GM19468 (cell line): ENCODE data around the gene TMPRSS3.

Source experiments
- ATAC-seq: cut with Tn5 transposase; IDR thresholded peaks from one replicate; pipeline ENCODE4 v1.9.1; 2021; ENCODE audit warnings: mild to moderate bottlenecking, moderate library complexity, moderate number of reproducible peaks; ENCODE audit not compliant: unreplicated experiment; ENCODE audit errors: extremely low read depth

Gene TMPRSS3

DNA sequence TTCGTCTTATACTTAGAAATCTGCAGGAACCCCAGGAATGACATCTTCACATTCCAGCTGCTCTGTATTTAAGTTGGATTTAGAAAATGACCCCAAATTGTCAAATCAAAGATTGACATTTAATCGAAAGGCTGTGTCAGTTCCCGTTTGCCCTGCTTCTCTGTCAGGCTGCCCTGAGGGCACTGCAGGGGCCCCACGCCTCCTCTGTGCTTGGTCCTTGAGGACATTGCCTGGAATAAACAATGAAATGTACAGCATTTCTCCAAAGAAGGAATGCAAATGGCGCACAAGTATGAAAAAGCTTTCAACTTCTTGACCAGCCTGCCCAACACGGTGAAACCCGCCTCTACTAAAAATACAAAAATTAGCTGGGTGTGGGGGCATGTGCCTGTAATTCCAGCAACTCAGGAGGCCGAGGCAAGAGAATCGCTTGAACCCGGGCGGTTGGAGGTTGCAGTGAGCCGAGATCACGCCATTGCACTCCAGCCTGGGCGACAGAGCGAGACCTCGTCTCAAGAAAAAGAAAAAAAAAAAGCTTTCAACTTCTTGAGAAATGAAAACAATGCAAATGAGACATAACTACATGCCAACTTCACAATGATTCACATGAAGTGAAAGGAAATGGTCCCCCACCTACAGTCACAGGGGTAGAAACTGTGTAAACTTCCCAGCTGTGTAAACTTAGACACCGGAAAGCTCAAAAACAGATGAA, 3.0 kb downstream of the TMPRSS3 start:
- peak; percentile 41 for ATAC-seq

GRCh38 chr21:42391297-42391696, 4.6 kb downstream of the TMPRSS3 start:
- ATAC-seq = no peak

DNA sequence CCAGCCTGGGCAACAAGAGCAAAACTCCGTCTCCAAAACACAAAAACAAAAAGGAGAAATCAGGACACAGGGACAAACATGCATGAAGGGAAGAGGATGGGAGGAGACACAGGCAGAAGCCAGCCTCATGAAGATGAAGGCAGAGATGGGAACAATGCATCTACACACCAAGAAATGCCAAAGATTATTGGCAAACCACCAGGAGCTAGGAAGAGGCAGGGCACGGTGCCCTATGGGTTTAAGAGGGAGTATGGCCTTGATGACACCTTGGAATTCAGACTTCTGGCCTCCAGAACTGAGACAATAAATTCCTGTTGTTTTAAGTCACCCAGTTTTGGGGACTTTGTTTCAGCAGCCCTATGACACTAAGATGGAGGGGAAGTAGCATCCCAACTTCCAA, 5.2 kb downstream of the TMPRSS3 start:
- no peak for ATAC-seq

DNA sequence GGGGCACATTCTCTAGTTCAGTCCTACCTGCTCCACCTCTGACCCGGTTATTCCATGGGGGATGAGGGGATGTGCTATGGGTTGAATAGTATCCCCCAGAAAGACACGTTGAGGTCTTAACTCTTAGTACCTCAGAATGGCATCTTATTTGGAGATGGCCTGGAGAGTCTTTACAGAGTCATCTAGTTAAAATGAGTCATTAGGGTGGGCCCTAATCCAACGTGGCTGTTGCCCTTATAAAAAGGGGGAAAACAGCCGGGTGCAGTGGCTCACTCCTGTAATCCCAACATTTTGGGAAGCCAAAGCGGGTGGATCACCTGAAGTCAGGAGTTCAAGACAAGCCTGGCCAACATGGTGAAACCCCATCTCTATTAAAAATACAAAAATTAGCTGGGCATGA, 5.7 kb downstream of the TMPRSS3 start:
- ATAC-seq = no peak

DNA sequence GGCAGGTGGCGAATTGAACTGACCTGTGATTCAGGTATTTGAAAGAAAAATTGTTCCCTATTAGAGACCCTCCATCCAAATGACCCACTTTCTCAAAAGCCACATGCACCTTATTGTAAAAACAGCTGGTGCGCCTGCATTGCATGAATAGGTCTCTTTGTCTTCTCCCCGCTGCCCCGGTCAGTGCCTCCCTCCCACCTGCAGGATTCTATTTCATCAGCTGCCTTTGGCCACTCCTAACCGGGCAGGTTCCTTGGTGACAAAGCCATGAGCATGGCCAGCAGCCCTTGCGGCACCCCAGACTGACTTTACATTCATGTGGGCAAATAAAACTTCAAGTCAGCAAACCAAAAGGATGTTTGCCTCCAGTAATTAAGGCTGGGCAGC, 6.4 kb downstream of the TMPRSS3 start:
- ATAC-seq = no peak

- no peak for ATAC-seq
Observed at GRCh38 chr21:42388740-42389448, 7.0 kb downstream of the TMPRSS3 start.

- ATAC-seq = no peak
Observed at GRCh38 chr21:42387843-42388340, 8.0 kb downstream of the TMPRSS3 start.

DNA sequence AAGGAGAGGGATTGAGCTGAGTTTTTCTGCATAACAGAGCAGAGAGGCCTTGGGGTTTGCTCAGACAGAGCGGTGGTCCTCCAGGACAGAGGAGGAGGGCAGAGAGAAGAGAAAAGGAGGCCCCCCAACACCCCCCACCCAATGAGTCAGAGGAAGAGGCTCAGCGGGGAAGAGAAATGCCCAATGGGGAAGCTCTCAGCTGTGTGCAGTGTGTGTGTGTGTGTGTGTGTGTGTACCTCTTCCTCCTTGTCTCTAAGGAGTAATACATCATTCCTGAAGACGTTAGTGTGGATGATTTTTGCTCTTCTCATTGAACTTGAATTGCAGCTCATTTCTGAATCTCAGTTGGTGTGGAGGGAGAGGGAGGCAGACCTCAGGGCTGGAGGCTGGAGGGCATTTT, 8.7 kb downstream of the TMPRSS3 start:
- no peak for ATAC-seq

GRCh38 chr21:42386034-42386591, 9.7 kb downstream of the TMPRSS3 start:
- no peak for ATAC-seq

DNA sequence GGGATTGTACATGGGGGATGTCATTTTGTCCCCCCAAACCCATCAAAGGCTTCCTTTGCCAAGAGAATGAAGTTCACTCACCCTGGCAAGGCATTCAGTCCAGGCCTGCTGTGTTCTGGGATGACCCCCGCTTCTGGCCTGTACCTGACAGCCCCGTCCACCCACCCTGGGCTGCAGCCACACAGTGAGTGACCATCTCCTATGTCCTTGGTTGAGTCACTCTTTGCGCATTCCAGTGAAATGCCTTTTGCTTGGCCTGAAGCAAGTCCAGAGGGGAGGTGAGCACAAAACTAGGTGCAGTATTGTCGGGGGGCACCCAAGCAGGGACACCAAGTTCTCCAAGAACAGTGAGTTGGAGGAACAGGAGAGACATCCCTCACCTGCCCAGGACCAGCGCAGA, 10.2 kb downstream of the TMPRSS3 start:
- ATAC-seq = no peak

DNA sequence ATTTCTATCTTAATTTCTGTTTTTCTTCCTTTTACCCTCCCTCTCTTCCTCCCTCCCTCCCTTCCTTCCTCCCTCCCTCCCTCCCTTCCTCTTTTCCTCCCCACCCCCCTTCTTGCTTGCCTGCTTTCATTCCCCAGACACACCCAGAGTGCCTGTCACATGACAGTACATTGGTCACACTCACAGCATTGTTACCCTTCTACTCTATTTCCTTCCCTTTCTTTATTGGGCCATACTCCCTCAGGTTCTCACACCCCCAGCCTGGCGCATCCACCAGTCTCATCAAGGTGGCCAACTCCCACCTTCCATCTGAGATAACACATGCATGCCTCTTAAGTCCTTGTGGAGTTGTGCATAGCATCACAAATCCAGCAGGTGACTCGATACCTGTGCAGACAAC, 10.9 kb downstream of the TMPRSS3 start:
- ATAC-seq = no peak

GRCh38 chr21:42384156-42384945, 11.5 kb downstream of the TMPRSS3 start:
- no peak for ATAC-seq

DNA sequence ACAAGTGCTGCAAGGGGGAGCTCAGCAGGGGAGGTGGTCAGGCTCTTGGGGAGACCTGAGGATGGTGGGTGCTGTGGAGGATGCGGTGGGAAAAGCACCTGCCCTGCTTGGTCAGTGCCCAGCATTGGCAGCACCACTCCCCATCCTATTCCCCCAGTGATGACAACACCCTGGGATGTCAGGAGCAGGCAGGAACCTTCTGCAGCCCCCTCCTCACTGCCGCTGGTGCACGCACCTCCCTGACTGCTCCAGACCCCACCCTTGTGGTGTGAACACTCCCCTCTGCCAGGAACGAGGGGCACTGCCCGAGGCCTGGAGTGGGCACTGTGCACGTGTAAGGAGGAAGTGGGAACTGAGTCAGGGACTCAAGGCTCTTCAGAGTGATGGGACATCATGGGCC, 12.5 kb downstream of the TMPRSS3 start:
- no peak for ATAC-seq

GRCh38 chr21:42382915-42383314, 12.9 kb downstream of the TMPRSS3 start:
- no peak for ATAC-seq

DNA sequence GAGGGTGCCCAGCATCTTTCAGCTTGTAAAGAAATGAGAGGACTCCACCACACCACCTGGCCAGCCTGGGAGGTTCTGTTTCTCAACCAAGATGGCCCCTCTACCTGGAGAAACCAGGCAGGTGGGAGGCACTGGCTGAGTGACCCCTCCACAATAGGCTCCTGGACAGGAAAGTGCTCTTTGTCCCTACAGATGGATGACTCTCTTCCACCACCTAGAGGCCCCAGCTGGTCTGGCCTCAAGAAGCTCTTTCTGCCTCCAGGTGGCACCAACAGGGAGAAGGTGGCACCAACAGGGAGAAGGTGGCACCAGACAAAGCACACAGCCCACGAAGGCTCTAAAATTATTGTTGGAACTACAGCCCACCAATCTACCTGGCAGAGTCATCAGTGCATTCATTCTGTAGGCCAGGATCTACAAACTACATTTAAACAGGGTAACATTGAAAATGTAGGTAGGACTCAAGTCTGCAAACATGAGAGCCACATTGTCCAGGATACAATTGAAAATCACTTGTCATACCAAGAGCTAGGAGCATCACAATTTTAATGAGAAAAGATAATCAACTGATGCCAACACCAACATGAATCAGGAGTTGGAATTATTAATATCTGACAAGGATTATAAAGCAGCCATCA, 14.4 kb downstream of the TMPRSS3 start:
- ATAC-seq = no peak

- ATAC-seq = no peak
Observed at GRCh38 chr21:42379426-42380215, 16.2 kb downstream of the TMPRSS3 start.

GRCh38 chr21:42378418-42378817, 17.4 kb downstream of the TMPRSS3 start:
- ATAC-seq = no peak

- no peak for ATAC-seq
Observed at GRCh38 chr21:42377951-42378340, 17.9 kb downstream of the TMPRSS3 start.

GRCh38 chr21:42377211-42377950, 18.5 kb downstream of the TMPRSS3 start:
- no peak for ATAC-seq
